Natural killer cell (primary cell): Measurements from ENCODE around the gene GPSM3. TPM values are rescaled to one million over a fixed set of nuclear protein-coding genes. Genes with fewer than 3 reads are reported as not detected.

ENCODE experiments used
- ATAC-seq, 3 donors: fragments of 150-1000 bp in 2 of 3; fragments of 200-7000 bp in 1 of 3; cut with Tn5 transposase; 1 replicate in 1 of 3; 2 replicates in 2 of 3; pipeline ENCODE4 v1.10.0; 2021; ENCODE audit warnings: mild to moderate bottlenecking in 2 of 3, moderate library complexity in 2 of 3
- DNase-seq, 2 donors: peaks; one replicate each; pipeline versions ENCODE4 v3.0.0 to v3.0.0-alpha.2; 2013 to 2021; ENCODE audit warnings: mixed read lengths in 1 of 2
- H3K27ac ChIP-seq: one replicate; pipeline ENCODE4 v1.5.1; 2013; ENCODE audit warnings: mild to moderate bottlenecking, low read length
- H3K27me3 ChIP-seq: one replicate; pipeline ENCODE4 v1.6.1; 2013; ENCODE audit warnings: low read length; ENCODE audit not compliant: control insufficient read depth, insufficient read depth
- H3K36me3 ChIP-seq: one replicate; pipeline ENCODE4 v1.6.1; 2013; ENCODE audit warnings: low read length; ENCODE audit not compliant: control insufficient read depth, insufficient read depth
- H3K4me1 ChIP-seq: one replicate; pipeline ENCODE4 v1.6.1; 2013; ENCODE audit warnings: low read length; ENCODE audit not compliant: control insufficient read depth, insufficient read depth
- H3K4me3 ChIP-seq: one replicate; pipeline ENCODE4 v1.5.1; 2013; ENCODE audit warnings: low read length
- H3K9me3 ChIP-seq: one replicate; pipeline ENCODE4 v1.6.1; 2013; ENCODE audit warnings: low read length; ENCODE audit not compliant: control insufficient read depth, insufficient read depth
- H3K27ac Mint-ChIP-seq, 2 donors: one replicate each; pipeline ENCODE4 v1.8.0; 2022; ENCODE audit warnings: mild to moderate bottlenecking in 2 of 2, mixed read lengths in 2 of 2, moderate library complexity in 1 of 2
- H3K27me3 Mint-ChIP-seq, 2 donors: one replicate each; pipeline ENCODE4 v1.8.0; 2022; ENCODE audit warnings: low read depth in 2 of 2, mixed read lengths in 2 of 2
- H3K36me3 Mint-ChIP-seq: one replicate; pipeline ENCODE4 v1.8.0; 2022; ENCODE audit warnings: mixed read lengths
- H3K4me1 Mint-ChIP-seq, 2 donors: one replicate each; pipeline ENCODE4 v1.8.0; 2022; ENCODE audit warnings: mixed read lengths in 2 of 2
- H3K4me3 Mint-ChIP-seq: one replicate; pipeline ENCODE4 v1.8.0; 2022; ENCODE audit warnings: mild to moderate bottlenecking, moderate library complexity, mixed read lengths
- H3K9me3 Mint-ChIP-seq, 2 donors: one replicate each; pipeline ENCODE4 v1.8.0; 2022; ENCODE audit warnings: mixed read lengths in 2 of 2
- WGBS: methylation state at CpG from one replicate; pipeline ENCODE4 v1.1.7; 2013; ENCODE audit warnings: missing lambda C conversion rate; ENCODE audit not compliant: insufficient coverage; 5-methylcytosine and 5-hydroxymethylcytosine counted together
- intact Hi-C: fragments of 100-400 bp; cut with micrococcal nuclease; formaldehyde crosslinking; loops from one replicate; pipeline ENCODE4 v1.14.2; 2022
- total RNA-seq, 4 donors: library from RNA; stranded (reverse); fragments of 120-200 nt in 1 of 4; gene quantifications; one replicate each; pipeline versions ENCODE4 v1.2.3 to v1.2.4, GENCODE V29; 2013 to 2022
- TF ChIP-seq, protein P1 (sequence below): fragments of 200-600 bp; IDR thresholded peaks from one replicate; pipeline ENCODE4 v1.8.0; 2022; ENCODE audit warnings: antibody characterized with exemption

The GPSM3 gene
- total RNA-seq, 3 donors from 2014 or later (not counting 1 experiment from before 2014, with no cell fraction given) = 216 to 240 (median 221) TPM

DNA sequence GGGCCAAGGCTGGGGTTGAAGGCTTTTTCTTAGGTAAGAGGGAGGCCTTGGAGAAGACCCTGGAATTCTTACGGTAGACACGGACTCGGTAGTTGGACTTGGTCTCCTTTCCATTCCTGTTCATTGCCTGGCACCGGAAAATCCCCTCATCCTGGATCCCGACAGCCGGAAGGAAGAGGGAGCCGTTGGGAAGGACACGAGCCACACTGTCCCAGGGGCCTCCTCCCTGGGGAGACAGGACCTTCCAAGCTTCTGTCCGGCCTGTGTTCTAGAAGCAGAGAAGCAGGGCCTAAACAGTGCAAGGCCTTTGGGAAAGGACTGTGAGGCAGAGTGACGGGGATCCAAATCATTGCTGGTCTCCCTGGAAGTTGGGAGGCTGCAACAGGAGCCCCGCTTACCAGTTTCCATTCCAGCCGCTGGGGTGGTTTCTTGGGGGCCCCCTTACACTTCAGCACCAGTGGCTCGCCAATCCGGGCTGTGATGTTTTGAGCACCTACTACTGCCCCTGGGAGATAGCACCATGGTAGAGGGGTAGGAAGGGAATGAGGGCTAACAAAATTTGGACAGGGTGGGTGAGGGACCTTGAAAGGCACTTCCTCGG, 8.9 kb downstream of the GPSM3 start:
- Mint-ChIP-seq H3K27ac (no peak overlapping the region), H3K9me3 (no peaks in the 10 kb centered on the region), H3K27me3 (no peaks in the 10 kb centered on the region), H3K4me3 (no peak overlapping the region), H3K4me1 (peaks cover 41 to 60% of the 10 kb centered on the region in 2 donors), H3K36me3 (peaks cover 19% of the 10 kb centered on the region)
- no peak for DNase-seq
- intact Hi-C loops = no loop called here
- peaks cover 40% of the 10 kb centered on the region for H3K4me1 ChIP-seq
- WGBS = 95% methylated on average over 15 of the region's 15 CpGs
- no peak for ATAC-seq
- H3K4me3 ChIP-seq = no peak overlapping the region
- H3K36me3 ChIP-seq = peaks cover 56% of the 10 kb centered on the region
- no peaks in the 10 kb centered on the region for H3K27me3 ChIP-seq
- H3K27ac ChIP-seq = no peak overlapping the region
- TF ChIP-seq, protein P1, sequence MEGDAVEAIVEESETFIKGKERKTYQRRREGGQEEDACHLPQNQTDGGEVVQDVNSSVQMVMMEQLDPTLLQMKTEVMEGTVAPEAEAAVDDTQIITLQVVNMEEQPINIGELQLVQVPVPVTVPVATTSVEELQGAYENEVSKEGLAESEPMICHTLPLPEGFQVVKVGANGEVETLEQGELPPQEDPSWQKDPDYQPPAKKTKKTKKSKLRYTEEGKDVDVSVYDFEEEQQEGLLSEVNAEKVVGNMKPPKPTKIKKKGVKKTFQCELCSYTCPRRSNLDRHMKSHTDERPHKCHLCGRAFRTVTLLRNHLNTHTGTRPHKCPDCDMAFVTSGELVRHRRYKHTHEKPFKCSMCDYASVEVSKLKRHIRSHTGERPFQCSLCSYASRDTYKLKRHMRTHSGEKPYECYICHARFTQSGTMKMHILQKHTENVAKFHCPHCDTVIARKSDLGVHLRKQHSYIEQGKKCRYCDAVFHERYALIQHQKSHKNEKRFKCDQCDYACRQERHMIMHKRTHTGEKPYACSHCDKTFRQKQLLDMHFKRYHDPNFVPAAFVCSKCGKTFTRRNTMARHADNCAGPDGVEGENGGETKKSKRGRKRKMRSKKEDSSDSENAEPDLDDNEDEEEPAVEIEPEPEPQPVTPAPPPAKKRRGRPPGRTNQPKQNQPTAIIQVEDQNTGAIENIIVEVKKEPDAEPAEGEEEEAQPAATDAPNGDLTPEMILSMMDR = no peak
- no peaks in the 10 kb centered on the region for H3K9me3 ChIP-seq

DNA sequence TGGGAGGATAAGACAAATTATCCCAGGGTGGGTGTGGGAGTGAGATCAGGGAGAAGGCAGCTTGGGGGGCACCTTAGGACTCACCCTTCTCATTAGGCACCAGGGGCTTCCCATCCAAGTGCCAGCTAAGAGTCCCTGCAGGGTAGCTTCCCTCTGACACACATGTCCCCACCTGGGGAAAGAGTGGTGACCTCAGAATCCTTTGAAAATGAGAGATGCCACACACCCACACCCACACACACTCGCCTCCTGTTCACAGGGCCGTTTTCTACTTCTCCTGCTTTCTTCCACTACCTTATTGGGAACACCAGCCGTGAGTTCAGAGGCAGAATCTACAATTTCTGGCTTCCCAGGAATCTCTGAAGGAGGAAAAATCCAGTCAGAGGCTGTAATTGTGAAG, 9.4 kb downstream of the GPSM3 start:
- H3K4me3 Mint-ChIP-seq = no peak overlapping the region
- TF ChIP-seq, protein P1 = no peak
- H3K36me3 Mint-ChIP-seq = peaks cover 19% of the 10 kb centered on the region
- intact Hi-C loops = no loop called here
- peaks cover 44 to 63% of the 10 kb centered on the region in 2 donors for H3K4me1 Mint-ChIP-seq
- Histone ChIP-seq H3K36me3 (peaks cover 56% of the 10 kb centered on the region), H3K27ac (no peak overlapping the region), H3K9me3 (no peaks in the 10 kb centered on the region), H3K4me1 (peaks cover 36% of the 10 kb centered on the region), H3K4me3 (no peak overlapping the region), H3K27me3 (no peaks in the 10 kb centered on the region)
- H3K27me3 Mint-ChIP-seq = no peaks in the 10 kb centered on the region
- H3K9me3 Mint-ChIP-seq = no peaks in the 10 kb centered on the region
- 97% methylated on average over 3 of the region's 3 CpGs for WGBS
- no peak overlapping the region for H3K27ac Mint-ChIP-seq
- ATAC-seq = no peak
- DNase-seq = no peak

DNA sequence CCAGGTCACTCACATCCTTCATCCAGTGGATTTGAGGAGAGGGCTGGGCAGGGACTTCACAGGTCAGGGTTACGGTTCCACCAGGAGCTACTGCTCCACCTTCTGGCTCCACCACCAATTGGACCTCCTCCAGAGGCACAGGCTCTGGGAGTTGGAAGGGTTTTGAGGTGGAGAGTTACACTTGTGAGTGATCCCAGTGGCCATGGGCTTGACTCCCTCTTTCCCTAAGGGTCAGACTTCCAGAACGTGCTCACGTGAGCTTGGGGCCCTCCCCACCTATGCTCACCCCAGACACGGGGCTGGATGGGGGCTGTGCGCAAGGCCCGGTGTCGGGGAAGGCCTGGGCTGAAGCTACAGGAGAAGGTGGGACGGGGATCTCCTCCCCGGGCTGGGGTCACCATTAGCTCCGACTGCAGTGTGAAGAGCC, 9.9 kb downstream of the GPSM3 start:
- 97% methylated on average over 9 of the region's 10 CpGs for WGBS
- peaks cover 32% of the 10 kb centered on the region for H3K4me1 ChIP-seq
- no peak for ATAC-seq
- H3K9me3 ChIP-seq = no peaks in the 10 kb centered on the region
- Mint-ChIP-seq H3K36me3 (peaks cover 18% of the 10 kb centered on the region), H3K4me1 (peaks cover 44 to 65% of the 10 kb centered on the region in 2 donors), H3K27me3 (no peaks in the 10 kb centered on the region), H3K9me3 (no peaks in the 10 kb centered on the region), H3K4me3 (no peak overlapping the region), H3K27ac (no peak overlapping the region)
- H3K27ac ChIP-seq = no peak overlapping the region
- H3K27me3 ChIP-seq = no peaks in the 10 kb centered on the region
- no peak overlapping the region for H3K4me3 ChIP-seq
- TF ChIP-seq, protein P1 = no peak
- intact Hi-C loops = no loop called here
- peaks cover 52% of the 10 kb centered on the region for H3K36me3 ChIP-seq
- no peak for DNase-seq
